DND-41 (cell line): ENCODE measurements around the gene PRDM2.

Experiments used
- ATAC-seq: fragments of 200-7000 bp; cut with Tn5 transposase; 3 replicates; pipeline ENCODE4 v1.9.1; 2021; ENCODE audit warnings: low read depth; ENCODE audit not compliant: insufficient read depth
- DNase-seq: peaks from one replicate; pipeline ENCODE4 v3.0.0-alpha.2; 2020
- H2AFZ ChIP-seq: 2 replicates; pipeline ENCODE4 v1.6.0; 2012; ENCODE audit warnings: low read depth, low read length
- H3K27ac ChIP-seq: 2 replicates; pipeline ENCODE4 v1.5.1; 2012; ENCODE audit warnings: low read length, inconsistent platforms
- H3K27me3 ChIP-seq: fragments of 200-600 bp; sonication (generic); 2 replicates; pipeline ENCODE4 v1.6.0; 2012; ENCODE audit warnings: low read length, mild to moderate bottlenecking, inconsistent platforms; ENCODE audit not compliant: insufficient read depth, poor library complexity
- H3K36me3 ChIP-seq: 2 replicates; pipeline ENCODE4 v1.5.1; 2012; ENCODE audit warnings: low read length, inconsistent platforms; ENCODE audit not compliant: insufficient read depth
- H3K4me1 ChIP-seq: 2 replicates; pipeline ENCODE4 v1.5.1; 2012; ENCODE audit warnings: mild to moderate bottlenecking, low read length; ENCODE audit not compliant: insufficient read depth
- H3K4me2 ChIP-seq: 2 replicates; pipeline ENCODE4 v1.6.0; 2012; ENCODE audit warnings: mild to moderate bottlenecking, moderate library complexity, low read length, inconsistent platforms; ENCODE audit not compliant: insufficient read depth
- H3K4me3 ChIP-seq, 2 experiments: fragments of 200-600 bp in 1 of 2; shearing (Covaris generic) in 1 of 2; 2 replicates each; pipeline ENCODE4 v1.5.1; 2012 to 2016; ENCODE audit warnings: inconsistent platforms in 2 of 2, low read length in 2 of 2, mild to moderate bottlenecking in 2 of 2, low read depth in 1 of 2, moderate library complexity in 1 of 2
- H3K79me2 ChIP-seq: 2 replicates; pipeline ENCODE4 v1.6.0; 2012; ENCODE audit warnings: low read length, inconsistent platforms; ENCODE audit not compliant: insufficient read depth
- H3K9ac ChIP-seq: 2 replicates; pipeline ENCODE4 v1.6.0; 2012; ENCODE audit warnings: low read depth, mild to moderate bottlenecking, inconsistent platforms, low read length, moderate library complexity
- H3K9me3 ChIP-seq: 2 replicates; pipeline ENCODE4 v1.5.1; 2012; ENCODE audit warnings: low read length, moderate library complexity, mild to moderate bottlenecking, inconsistent platforms; ENCODE audit not compliant: insufficient read depth, severe bottlenecking
- H4K20me1 ChIP-seq: 2 replicates; pipeline ENCODE4 v1.6.0; 2012; ENCODE audit warnings: low read length; ENCODE audit not compliant: insufficient read depth
- EZH2 ChIP-seq: IDR thresholded peaks from 3 replicates; pipeline ENCODE4 v1.6.1; 2012; ENCODE audit warnings: borderline replicate concordance, low read depth, mild to moderate bottlenecking, moderate library complexity, low read length, inconsistent platforms; ENCODE audit not compliant: severe bottlenecking
- TF ChIP-seq, protein P1 (sequence below): IDR thresholded peaks from 2 replicates; pipeline ENCODE4 v1.5.1; 2012; ENCODE audit warnings: borderline replicate concordance, low read length, moderate library complexity, mild to moderate bottlenecking; ENCODE audit not compliant: poor library complexity, severe bottlenecking; ENCODE audit errors: extremely low read depth

Gene PRDM2

DNA sequence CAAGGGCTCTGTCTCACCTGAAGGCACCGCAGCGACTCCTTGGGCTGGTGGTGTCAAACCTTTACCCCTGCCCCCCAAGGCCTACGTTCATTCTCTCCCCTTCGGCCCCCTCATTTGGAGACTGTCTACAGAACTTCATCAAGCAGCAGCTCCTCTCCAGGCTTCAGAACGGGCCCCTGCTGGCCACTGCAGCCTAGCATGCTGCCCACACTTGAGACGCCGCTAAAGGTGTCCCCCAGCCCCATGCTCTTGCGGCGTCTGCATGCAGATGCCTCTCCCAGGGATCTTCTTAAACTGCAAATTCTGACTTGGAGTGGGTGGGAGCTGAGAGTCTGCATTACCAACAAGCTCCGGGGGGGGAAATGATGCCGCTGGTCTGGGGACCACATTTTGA lies 104.2 kb downstream of the PRDM2 start:
- Histone ChIP-seq H4K20me1 (peaks cover 63% of the 10 kb centered on the region), H3K4me1 (no peaks in the 10 kb centered on the region), H3K4me2 (no peak overlapping the region), H3K4me3 (no peak overlapping the region), H3K27me3 (no peaks in the 10 kb centered on the region), H3K27ac (no peak overlapping the region), H3K9me3 (no peaks in the 10 kb centered on the region), H2AFZ (no peak overlapping the region), H3K36me3 (no peaks in the 10 kb centered on the region), H3K9ac (no peak overlapping the region), H3K79me2 (no peaks in the 10 kb centered on the region)
- ATAC-seq (no peak), DNase-seq (no peak)
- TF ChIP-seq, protein P1, sequence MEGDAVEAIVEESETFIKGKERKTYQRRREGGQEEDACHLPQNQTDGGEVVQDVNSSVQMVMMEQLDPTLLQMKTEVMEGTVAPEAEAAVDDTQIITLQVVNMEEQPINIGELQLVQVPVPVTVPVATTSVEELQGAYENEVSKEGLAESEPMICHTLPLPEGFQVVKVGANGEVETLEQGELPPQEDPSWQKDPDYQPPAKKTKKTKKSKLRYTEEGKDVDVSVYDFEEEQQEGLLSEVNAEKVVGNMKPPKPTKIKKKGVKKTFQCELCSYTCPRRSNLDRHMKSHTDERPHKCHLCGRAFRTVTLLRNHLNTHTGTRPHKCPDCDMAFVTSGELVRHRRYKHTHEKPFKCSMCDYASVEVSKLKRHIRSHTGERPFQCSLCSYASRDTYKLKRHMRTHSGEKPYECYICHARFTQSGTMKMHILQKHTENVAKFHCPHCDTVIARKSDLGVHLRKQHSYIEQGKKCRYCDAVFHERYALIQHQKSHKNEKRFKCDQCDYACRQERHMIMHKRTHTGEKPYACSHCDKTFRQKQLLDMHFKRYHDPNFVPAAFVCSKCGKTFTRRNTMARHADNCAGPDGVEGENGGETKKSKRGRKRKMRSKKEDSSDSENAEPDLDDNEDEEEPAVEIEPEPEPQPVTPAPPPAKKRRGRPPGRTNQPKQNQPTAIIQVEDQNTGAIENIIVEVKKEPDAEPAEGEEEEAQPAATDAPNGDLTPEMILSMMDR: no peak
- no peak for TF ChIP-seq EZH2

DNA sequence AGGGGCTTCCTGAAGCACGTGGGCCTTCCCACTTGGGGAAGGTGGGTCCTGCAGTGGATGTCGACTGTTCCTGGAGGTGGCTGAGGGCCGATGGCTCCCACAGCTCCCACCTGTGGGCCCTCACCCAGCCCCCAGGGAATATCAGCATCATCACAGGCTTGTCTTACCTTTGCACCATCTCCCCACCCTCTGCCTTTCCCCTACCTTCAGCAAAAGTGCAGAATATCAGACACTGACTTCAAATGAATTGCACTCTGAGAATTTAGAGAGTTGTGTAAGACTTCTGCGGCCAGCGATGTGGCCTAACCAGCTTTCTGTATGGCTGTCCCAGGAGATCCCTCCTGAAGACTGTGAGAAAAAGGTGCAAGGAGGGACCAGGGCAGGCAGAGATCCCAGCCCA lies 105.4 kb downstream of the PRDM2 start:
- H4K20me1 ChIP-seq: peaks cover 62% of the 10 kb centered on the region
- no peaks in the 10 kb centered on the region for H3K27me3 ChIP-seq
- ATAC-seq (no peak), DNase-seq (no peak)
- no peak overlapping the region for H3K9ac ChIP-seq
- TF ChIP-seq EZH2: no peak
- TF ChIP-seq, protein P1: no peak
- no peak overlapping the region for H3K4me2 ChIP-seq
- no peaks in the 10 kb centered on the region for H3K36me3 ChIP-seq
- H2AFZ ChIP-seq: no peak overlapping the region
- no peaks in the 10 kb centered on the region for H3K79me2 ChIP-seq
- no peaks in the 10 kb centered on the region for H3K9me3 ChIP-seq
- no peak overlapping the region for H3K27ac ChIP-seq
- no peaks in the 10 kb centered on the region for H3K4me1 ChIP-seq
- no peak overlapping the region for H3K4me3 ChIP-seq

DNA sequence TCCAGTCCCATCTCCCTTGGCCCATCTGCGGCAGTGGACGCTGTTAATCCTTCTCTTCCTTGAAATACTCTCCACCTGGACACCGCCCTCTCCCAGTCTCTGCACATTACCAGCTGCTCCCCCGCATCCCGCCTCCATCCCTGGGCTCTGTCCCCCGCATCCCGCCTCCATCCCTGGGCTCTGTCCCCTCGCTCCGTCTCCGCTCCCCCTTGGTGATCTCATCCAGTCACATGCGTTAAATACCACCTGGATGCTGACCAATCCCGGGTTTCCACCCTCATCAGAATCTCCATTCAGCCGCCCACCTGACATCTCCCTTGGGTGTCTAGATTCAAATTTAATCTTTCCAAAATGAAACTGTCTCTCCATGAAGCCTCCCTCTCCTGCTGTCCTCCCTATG lies 106.1 kb downstream of the PRDM2 start:
- H4K20me1 ChIP-seq: peaks cover 57% of the 10 kb centered on the region
- H2AFZ ChIP-seq: no peak overlapping the region
- no peak overlapping the region for H3K27ac ChIP-seq
- no peak overlapping the region for H3K4me2 ChIP-seq
- H3K36me3 ChIP-seq: no peaks in the 10 kb centered on the region
- no peak for DNase-seq
- no peaks in the 10 kb centered on the region for H3K4me1 ChIP-seq
- H3K9me3 ChIP-seq: no peaks in the 10 kb centered on the region
- ATAC-seq: no peak
- no peak overlapping the region for H3K4me3 ChIP-seq
- TF ChIP-seq, protein P1: no peak
- TF ChIP-seq EZH2: no peak
- H3K9ac ChIP-seq: no peak overlapping the region
- H3K27me3 ChIP-seq: no peaks in the 10 kb centered on the region
- no peaks in the 10 kb centered on the region for H3K79me2 ChIP-seq

DNA sequence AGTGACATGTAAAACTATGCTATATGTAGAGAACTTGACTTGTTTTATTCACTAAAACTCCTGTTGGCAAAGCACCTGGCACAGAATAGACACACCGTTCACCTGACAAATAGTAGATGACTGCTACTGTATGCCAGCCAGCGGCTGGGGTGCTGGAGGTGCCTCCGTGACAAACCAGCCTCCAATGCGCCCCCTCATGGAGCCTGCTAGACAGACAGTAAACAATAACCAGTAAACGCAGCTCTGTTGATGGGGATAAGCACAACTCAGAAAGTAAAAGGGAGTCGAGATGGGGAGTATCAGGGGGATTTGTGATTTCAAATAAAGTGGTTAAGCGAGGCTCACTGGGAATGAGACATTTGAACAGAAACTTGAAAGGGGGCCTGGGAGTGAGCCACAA lies 107.2 kb downstream of the PRDM2 start:
- no peak overlapping the region for H3K9ac ChIP-seq
- peaks cover 54% of the 10 kb centered on the region for H4K20me1 ChIP-seq
- no peaks in the 10 kb centered on the region for H3K27me3 ChIP-seq
- no peak overlapping the region for H2AFZ ChIP-seq
- no peaks in the 10 kb centered on the region for H3K4me1 ChIP-seq
- no peak overlapping the region for H3K27ac ChIP-seq
- DNase-seq (peak; percentile 20), ATAC-seq (no peak)
- TF ChIP-seq, protein P1: peak; percentile 40
- no peak for TF ChIP-seq EZH2
- H3K4me2 ChIP-seq: no peak overlapping the region
- no peaks in the 10 kb centered on the region for H3K79me2 ChIP-seq
- no peaks in the 10 kb centered on the region for H3K9me3 ChIP-seq
- H3K36me3 ChIP-seq: no peaks in the 10 kb centered on the region
- no peak overlapping the region for H3K4me3 ChIP-seq
